ENCODE results near the gene MORC4.

MORC4 gene

GRCh38 chrX:106999002-106999975 lies 723 bp downstream of the MORC4 start:
- TF ChIP-seq, protein P1, sequence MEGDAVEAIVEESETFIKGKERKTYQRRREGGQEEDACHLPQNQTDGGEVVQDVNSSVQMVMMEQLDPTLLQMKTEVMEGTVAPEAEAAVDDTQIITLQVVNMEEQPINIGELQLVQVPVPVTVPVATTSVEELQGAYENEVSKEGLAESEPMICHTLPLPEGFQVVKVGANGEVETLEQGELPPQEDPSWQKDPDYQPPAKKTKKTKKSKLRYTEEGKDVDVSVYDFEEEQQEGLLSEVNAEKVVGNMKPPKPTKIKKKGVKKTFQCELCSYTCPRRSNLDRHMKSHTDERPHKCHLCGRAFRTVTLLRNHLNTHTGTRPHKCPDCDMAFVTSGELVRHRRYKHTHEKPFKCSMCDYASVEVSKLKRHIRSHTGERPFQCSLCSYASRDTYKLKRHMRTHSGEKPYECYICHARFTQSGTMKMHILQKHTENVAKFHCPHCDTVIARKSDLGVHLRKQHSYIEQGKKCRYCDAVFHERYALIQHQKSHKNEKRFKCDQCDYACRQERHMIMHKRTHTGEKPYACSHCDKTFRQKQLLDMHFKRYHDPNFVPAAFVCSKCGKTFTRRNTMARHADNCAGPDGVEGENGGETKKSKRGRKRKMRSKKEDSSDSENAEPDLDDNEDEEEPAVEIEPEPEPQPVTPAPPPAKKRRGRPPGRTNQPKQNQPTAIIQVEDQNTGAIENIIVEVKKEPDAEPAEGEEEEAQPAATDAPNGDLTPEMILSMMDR (IDR thresholded peaks at IDR 0.05), result no peak
- no peaks in the 10 kb centered on the region for H3K9me3 ChIP-seq
- H3K4me3 ChIP-seq (ENCODE audit: low read depth in 1 of 2, low read length in 1 of 2), result no peak overlapping the region
- no peak overlapping the region for H3K27ac ChIP-seq
- no peaks in the 10 kb centered on the region for H3K4me1 ChIP-seq (ENCODE audit: control insufficient read depth in 1 of 2, insufficient read depth in 1 of 2, low read depth in 1 of 2, low read length in 1 of 2)
- H3K27me3 ChIP-seq, result peaks cover 72% of the 10 kb centered on the region
- no peaks in the 10 kb centered on the region for H3K36me3 ChIP-seq

DNA sequence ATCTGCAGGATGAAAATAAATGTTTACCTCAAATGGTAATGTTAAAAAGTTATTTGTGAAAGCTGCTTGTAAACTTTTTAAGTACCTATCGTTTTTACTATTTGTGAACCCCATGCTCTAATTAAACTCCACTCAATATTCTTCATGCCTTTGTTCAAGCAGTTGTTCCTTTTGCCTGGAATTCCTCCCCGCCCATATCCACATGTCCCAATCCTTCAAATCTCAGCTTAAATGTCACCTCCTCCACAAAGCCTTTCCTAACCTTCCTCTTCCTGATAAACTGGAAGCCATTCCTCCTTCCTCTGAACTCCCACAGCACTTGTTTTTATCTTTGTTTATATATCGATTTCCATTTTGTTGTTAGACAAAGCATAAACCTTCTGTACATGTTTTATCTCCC lies 2.4 kb downstream of the MORC4 start:
- Histone ChIP-seq H3K27me3 (peaks cover 63% of the 10 kb centered on the region), H3K4me1 (ENCODE audit: control insufficient read depth in 1 of 2, insufficient read depth in 1 of 2, low read depth in 1 of 2, low read length in 1 of 2) (no peaks in the 10 kb centered on the region)

GRCh38 chrX:106995678-106996077 lies 4.3 kb downstream of the MORC4 start:
- no peaks in the 10 kb centered on the region for H3K9me3 ChIP-seq

More for the DNA sequence above, 2.4 kb downstream of the MORC4 start:
- TF ChIP-seq, protein P1 (IDR thresholded peaks at IDR 0.05), result no peak
- Histone ChIP-seq H3K27ac (no peak overlapping the region), H3K36me3 (no peaks in the 10 kb centered on the region), H3K4me3 (ENCODE audit: low read depth in 1 of 2, low read length in 1 of 2) (no peak overlapping the region), H3K9me3 (no peaks in the 10 kb centered on the region)

DNA sequence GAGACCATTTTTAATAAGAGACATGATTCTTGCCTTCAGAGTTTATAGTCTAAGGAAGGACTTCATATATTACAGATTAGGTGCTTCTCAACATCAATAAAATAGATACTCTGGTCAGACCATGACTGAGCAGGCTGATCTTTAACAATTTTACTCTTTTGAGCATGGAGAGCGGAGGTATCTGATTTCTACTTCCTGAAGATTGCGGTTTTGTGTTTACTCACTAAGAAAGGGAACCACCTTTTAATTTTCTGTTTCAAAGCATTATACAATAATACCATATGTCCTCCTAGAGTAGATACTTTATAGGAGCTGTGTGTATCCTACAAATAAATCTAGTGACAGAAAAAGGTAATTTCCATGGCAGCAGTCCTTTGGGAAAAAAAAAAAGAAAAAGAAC lies 12.5 kb downstream of the MORC4 start:
- TF ChIP-seq, protein P1 (IDR thresholded peaks at IDR 0.05), result no peak
- Histone ChIP-seq H3K36me3 (no peaks in the 10 kb centered on the region), H3K4me3 (ENCODE audit: low read depth in 1 of 2, low read length in 1 of 2) (no peak overlapping the region), H3K4me1 (ENCODE audit: control insufficient read depth in 1 of 2, insufficient read depth in 1 of 2, low read depth in 1 of 2, low read length in 1 of 2) (no peaks in the 10 kb centered on the region), H3K27me3 (peaks cover 4% of the 10 kb centered on the region), H3K27ac (no peak overlapping the region), H3K9me3 (no peaks in the 10 kb centered on the region)

More at GRCh38 chrX:106995678-106996077, 4.3 kb downstream of the MORC4 start:
- H3K4me3 ChIP-seq (ENCODE audit: low read depth in 1 of 2, low read length in 1 of 2), result no peak overlapping the region
- no peaks in the 10 kb centered on the region for H3K4me1 ChIP-seq (ENCODE audit: control insufficient read depth in 1 of 2, insufficient read depth in 1 of 2, low read depth in 1 of 2, low read length in 1 of 2)
- TF ChIP-seq, protein P1 (IDR thresholded peaks at IDR 0.05), result no peak
- H3K36me3 ChIP-seq, result no peaks in the 10 kb centered on the region
- no peak overlapping the region for H3K27ac ChIP-seq
- peaks cover 44% of the 10 kb centered on the region for H3K27me3 ChIP-seq

DNA sequence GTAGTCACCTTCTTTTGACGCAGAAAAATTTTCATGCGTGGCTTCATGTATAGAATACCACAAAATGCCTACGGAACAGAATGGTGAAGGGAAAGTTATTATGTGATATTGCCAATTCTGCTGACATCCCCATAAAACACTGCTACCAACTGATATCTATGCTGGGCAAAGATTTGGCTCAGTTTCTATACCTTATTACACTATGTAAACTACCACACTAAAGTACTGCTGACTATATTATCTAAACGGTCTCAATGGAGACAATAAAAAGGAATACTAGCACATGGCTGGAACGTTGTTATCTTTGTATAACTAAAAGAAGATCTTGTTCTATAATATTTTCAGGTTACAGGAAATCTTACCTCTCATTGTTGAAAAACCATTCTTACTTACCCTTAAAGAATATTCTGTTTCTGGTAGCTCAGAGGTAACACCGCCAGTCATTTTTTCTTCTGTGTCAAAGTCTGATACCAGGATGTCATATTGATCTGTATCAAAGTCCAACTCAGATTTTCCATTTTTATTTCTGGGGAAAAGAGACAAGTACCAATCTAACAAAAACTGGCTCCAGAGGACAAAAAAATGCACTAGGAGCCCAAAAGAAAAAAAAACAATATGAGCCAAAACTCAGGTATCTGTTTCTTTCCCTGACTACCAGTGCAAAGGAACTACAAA lies 18.9 kb downstream of the MORC4 start:
- Histone ChIP-seq H3K27ac (no peak overlapping the region), H3K9me3 (no peaks in the 10 kb centered on the region), H3K4me3 (ENCODE audit: low read depth in 1 of 2, low read length in 1 of 2) (no peak overlapping the region), H3K4me1 (ENCODE audit: control insufficient read depth in 1 of 2, insufficient read depth in 1 of 2, low read depth in 1 of 2, low read length in 1 of 2) (no peaks in the 10 kb centered on the region), H3K36me3 (no peaks in the 10 kb centered on the region), H3K27me3 (no peaks in the 10 kb centered on the region)
- TF ChIP-seq, protein P1 (IDR thresholded peaks at IDR 0.05), result no peak
